Ovary (tissue), 9 donors: Measurements from ENCODE around the gene CCDC12. TPM values are rescaled to one million over a fixed set of nuclear protein-coding genes. Genes with fewer than 3 reads are reported as not detected.

ENCODE experiments used
- DNase-seq, 5 donors: peaks; one replicate each; pipeline ENCODE4 v3.0.0-alpha.2; 2019 to 2020
- H3K27ac ChIP-seq, 2 donors: fragments of 200-600 bp; one replicate each; pipeline versions ENCODE4 v1.5.1 to v1.8.0; 2019 to 2022
- H3K27me3 ChIP-seq: fragments of 200-600 bp; one replicate; pipeline ENCODE4 v1.8.0; 2022
- H3K36me3 ChIP-seq: fragments of 200-600 bp; sonication (generic); one replicate; pipeline ENCODE4 v1.5.1; 2019
- H3K4me1 ChIP-seq: one replicate; pipeline ENCODE4 v1.8.1; 2013; ENCODE audit warnings: mild to moderate bottlenecking, moderate library complexity; ENCODE audit not compliant: insufficient read depth
- H3K4me3 ChIP-seq: fragments of 200-600 bp; sonication (generic); one replicate; pipeline ENCODE4 v1.5.1; 2017
- H3K9me3 ChIP-seq, 2 donors: fragments of 200-600 bp in 1 of 2; sonication (generic) in 1 of 2; one replicate each; pipeline versions ENCODE4 v1.5.1 to v1.8.1; 2013 to 2019; ENCODE audit warnings: mild to moderate bottlenecking in 1 of 2, moderate library complexity in 1 of 2
- EP300 ChIP-seq: sonication (generic); formaldehyde crosslinking; IDR thresholded peaks from one replicate; pipeline ENCODE4 v1.6.1; 2017; ENCODE audit warnings: antibody characterized with exemption
- POLR2A ChIP-seq: fragments of 450-650 bp; IDR thresholded peaks from one replicate; pipeline ENCODE4 v1.6.1; 2017; ENCODE audit warnings: antibody characterized with exemption, mild to moderate bottlenecking, moderate library complexity
- WGBS, 3 donors: extraction: QIAGEN DNeasy Blood & Tissue Kit in 1 of 3; methylation state at CpG; one replicate each; pipeline versions ENCODE4 v1.1.5 to v1.1.7; 2013 to 2017; 5-methylcytosine and 5-hydroxymethylcytosine counted together
- intact Hi-C, 4 donors: fragments of 100-400 bp; cut with DNase I; formaldehyde crosslinking; loops; one replicate each; pipeline versions ENCODE4 v1.11.0 to v1.15.1; 2022 to 2023
- polyA plus RNA-seq, 2 donors: library from polyadenylated mRNA; stranded (reverse); fragments of 200-250 nt in 1 of 2; fragments of 350-450 nt in 1 of 2; fragmentation: Illumina TruSeq in 1 of 2; extraction: RNeasy Lipid Tissue Mini Kit (QIAGEN cat#74804) in 1 of 2; gene quantifications; one replicate each; pipeline ENCODE4 v1.2.3, GENCODE V29; 2013 to 2014
- total RNA-seq, 7 donors: library from RNA; depleted of rRNA in 2 of 7; stranded (reverse); fragments of >200 nt in 2 of 7; fragmentation: NEBNext Ultra II Directional in 3 of 7; extraction: Animal tissue kit (Norgen Biotek cat#: 25700) in 3 of 7; gene quantifications; one replicate each; pipeline versions ENCODE4 v1.1.0 to v1.2.4, GENCODE V29; 2016 to 2023
- TF ChIP-seq, protein P1 (sequence below), 3 donors: fragments of 450-650 bp in 2 of 3; fragments of 200-600 bp in 1 of 3; IDR thresholded peaks; one replicate each; pipeline versions ENCODE4 v1.5.1 to v1.8.0; 2016 to 2022; ENCODE audit warnings: antibody characterized with exemption in 3 of 3, mild to moderate bottlenecking in 1 of 3
- donor health status: DM: no; HTN: no; CAD: no; lungs with moderate emphysema.
- donor health status: DM: no; HTN: no; CAD: no.
- donor health status: Bipolar disorder and iron deficiency.
- donor health status: DM: yes; HTN: yes; CAD: no.
- donor health status: DM: no; HTN: no; CAD: no.
- donor health status: DM: yes; HTN: yes; CAD: no.

CCDC12 gene
- total and polyA plus RNA-seq, 9 donors: 32.2 to 66.7 (median 42.3) TPM

DNA sequence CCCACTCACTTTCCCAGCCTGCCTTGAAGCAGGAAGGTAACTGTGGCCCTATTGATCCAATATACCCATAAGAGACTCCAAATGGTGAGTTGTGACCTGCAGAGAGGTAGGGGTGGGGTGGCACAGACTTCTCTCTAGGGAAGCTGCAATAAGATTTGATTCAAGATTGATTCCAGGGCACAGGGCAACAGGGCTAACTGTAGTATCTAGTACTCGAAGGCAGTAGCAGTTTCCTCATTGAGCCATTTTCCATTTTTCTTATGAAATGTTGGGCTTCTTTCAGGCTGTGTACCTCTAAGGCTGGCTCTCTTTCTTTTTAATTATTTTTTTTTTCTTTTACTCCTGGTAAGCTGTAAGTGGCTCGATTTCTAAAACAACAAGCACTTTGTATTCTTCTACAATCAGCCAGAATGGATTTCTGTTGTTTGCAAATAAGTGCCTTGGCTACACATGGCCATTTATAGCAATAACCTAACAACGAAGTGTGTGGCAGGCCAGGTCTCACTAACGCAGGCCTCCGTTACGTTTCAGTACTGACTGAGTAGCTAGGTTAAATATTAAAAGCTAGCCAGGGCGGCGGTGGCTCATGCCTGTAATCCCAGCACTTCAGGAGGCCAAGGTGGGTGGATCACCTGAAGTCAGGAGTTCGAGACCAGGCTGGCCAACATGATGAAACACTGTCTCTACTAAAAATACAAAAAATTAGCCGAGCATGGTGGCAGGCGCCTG lies 19.3 kb downstream of the CCDC12 start:
- H3K27me3 ChIP-seq: no peaks in the 10 kb centered on the region
- 70 to 78% (median 78%) methylated on average over 11 of the region's 11 CpGs for WGBS, 3 donors
- intact Hi-C loops: no loop called here
- no peak for TF ChIP-seq EP300
- TF ChIP-seq POLR2A: no peak
- TF ChIP-seq, protein P1, sequence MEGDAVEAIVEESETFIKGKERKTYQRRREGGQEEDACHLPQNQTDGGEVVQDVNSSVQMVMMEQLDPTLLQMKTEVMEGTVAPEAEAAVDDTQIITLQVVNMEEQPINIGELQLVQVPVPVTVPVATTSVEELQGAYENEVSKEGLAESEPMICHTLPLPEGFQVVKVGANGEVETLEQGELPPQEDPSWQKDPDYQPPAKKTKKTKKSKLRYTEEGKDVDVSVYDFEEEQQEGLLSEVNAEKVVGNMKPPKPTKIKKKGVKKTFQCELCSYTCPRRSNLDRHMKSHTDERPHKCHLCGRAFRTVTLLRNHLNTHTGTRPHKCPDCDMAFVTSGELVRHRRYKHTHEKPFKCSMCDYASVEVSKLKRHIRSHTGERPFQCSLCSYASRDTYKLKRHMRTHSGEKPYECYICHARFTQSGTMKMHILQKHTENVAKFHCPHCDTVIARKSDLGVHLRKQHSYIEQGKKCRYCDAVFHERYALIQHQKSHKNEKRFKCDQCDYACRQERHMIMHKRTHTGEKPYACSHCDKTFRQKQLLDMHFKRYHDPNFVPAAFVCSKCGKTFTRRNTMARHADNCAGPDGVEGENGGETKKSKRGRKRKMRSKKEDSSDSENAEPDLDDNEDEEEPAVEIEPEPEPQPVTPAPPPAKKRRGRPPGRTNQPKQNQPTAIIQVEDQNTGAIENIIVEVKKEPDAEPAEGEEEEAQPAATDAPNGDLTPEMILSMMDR (IDR thresholded peaks at IDR 0.05): no peak
- no peaks in the 10 kb centered on the region for H3K36me3 ChIP-seq
- no peaks in the 10 kb centered on the region for H3K9me3 ChIP-seq
- DNase-seq: no peak
- H3K4me3 ChIP-seq: no peak overlapping the region
- H3K27ac ChIP-seq: no peak overlapping the region
- peaks cover 40% of the 10 kb centered on the region for H3K4me1 ChIP-seq

DNA sequence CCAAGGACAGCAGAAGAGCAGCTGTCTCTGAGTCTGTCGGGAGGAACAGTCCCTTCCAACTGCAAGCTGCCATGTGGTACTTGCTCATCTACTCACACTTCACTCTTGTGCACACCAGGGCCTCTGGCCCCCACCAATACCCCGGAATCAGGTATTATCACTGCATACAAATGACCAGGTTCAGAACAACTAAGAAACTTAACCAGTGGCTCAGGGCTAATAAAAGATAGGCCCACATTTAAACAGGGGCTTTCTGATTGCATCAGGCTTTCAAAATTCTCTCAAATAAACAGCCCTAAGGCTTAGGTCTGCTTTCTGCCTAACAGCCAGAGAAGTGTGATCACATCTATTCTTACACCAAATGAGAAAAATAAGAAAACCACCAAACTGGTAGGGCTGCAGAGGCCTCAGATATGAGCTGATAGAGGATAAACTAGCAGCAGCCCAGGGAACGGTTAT lies 20.7 kb downstream of the CCDC12 start:
- no peaks in the 10 kb centered on the region for H3K9me3 ChIP-seq
- no peaks in the 10 kb centered on the region for H3K36me3 ChIP-seq
- no peak overlapping the region for H3K27ac ChIP-seq
- TF ChIP-seq EP300 (no peak), POLR2A (no peak)
- TF ChIP-seq, protein P1 (IDR thresholded peaks at IDR 0.05): no peak
- intact Hi-C loops: no loop called here
- H3K4me3 ChIP-seq: no peak overlapping the region
- H3K4me1 ChIP-seq: peaks cover 36% of the 10 kb centered on the region
- H3K27me3 ChIP-seq: no peaks in the 10 kb centered on the region
- 62 to 82% (median 71%) methylated on average over 3 of the region's 3 CpGs for WGBS, 3 donors
- no peak for DNase-seq

DNA sequence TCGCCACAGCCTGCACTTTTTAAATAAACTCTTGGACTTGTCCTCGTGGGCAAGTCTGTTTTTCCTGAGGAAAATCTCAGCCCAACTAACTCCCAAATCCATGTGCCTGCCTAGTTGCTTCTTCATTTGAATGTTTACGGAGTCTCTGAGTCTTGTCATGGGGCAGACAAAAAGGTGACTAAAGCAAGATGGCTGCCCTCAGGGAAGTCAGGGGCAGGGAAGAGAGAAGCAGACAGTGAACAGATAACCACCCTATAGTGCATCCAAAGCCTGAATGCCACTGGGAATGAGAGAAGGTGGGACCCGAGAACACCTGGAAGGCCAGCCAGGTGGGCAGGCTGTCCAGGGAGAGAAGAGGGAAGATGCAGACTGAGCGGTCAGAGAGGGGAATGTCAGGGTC lies 21.4 kb downstream of the CCDC12 start:
- no peaks in the 10 kb centered on the region for H3K9me3 ChIP-seq
- TF ChIP-seq EP300 (no peak), POLR2A (no peak)
- TF ChIP-seq, protein P1 (IDR thresholded peaks at IDR 0.05): no peak
- H3K4me3 ChIP-seq: no peak overlapping the region
- intact Hi-C loops: no loop called here
- no peak for DNase-seq
- no peaks in the 10 kb centered on the region for H3K27me3 ChIP-seq
- H3K4me1 ChIP-seq: peaks cover 38% of the 10 kb centered on the region
- WGBS, 3 donors: 73 to 86% (median 81%) methylated on average over 5 of the region's 5 CpGs
- no peak overlapping the region for H3K27ac ChIP-seq
- no peaks in the 10 kb centered on the region for H3K36me3 ChIP-seq

DNA sequence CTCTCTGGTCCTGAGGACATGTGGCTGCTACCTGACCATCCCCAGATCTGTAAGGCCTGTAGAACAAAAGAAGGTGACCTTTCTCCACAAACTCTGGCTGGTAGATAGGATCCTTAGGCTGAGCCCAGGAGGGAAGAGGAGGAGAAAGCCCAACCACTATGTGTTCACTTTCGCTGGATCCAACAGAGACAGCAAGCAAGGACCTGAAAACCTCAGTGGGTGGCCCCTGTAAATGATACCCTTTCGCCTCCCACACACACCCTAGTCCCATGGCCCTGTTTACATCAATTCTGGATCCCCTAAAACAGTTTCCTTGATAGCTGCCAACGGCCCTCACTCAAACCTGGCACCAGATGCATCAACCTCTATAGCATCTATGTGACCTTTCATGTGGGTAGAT lies 22.4 kb downstream of the CCDC12 start:
- Histone ChIP-seq H3K27ac (no peak overlapping the region), H3K4me1 (peaks cover 32% of the 10 kb centered on the region), H3K27me3 (no peaks in the 10 kb centered on the region), H3K4me3 (no peak overlapping the region), H3K36me3 (no peaks in the 10 kb centered on the region), H3K9me3 (no peaks in the 10 kb centered on the region)
- intact Hi-C loops: no loop called here
- DNase-seq: no peak
- WGBS, 3 donors: 79 to 87% (median 80%) methylated on average over 3 of the region's 3 CpGs
- TF ChIP-seq, protein P1 (IDR thresholded peaks at IDR 0.05): no peak
- TF ChIP-seq POLR2A (no peak), EP300 (no peak)
